Duodenal mucosa (tissue), 2 donors: ENCODE measurements around the gene MYO1B.

ENCODE experiments used
- H3K27ac ChIP-seq: one replicate; pipeline ENCODE4 v1.7.0; 2013; ENCODE audit warnings: low read depth, low read length
- H3K27me3 ChIP-seq, 2 donors: one replicate each; pipeline ENCODE4 v1.7.0; 2013; ENCODE audit warnings: low read length in 2 of 2, control low read depth in 1 of 2; ENCODE audit not compliant: insufficient read depth in 2 of 2, control insufficient read depth in 1 of 2
- H3K36me3 ChIP-seq, 2 donors: one replicate each; pipeline ENCODE4 v1.7.0; 2013; ENCODE audit warnings: low read length in 2 of 2, control low read depth in 1 of 2; ENCODE audit not compliant: insufficient read depth in 2 of 2, control insufficient read depth in 1 of 2
- H3K4me1 ChIP-seq, 2 donors: one replicate each; pipeline ENCODE4 v1.7.0; 2013; ENCODE audit warnings: low read length in 2 of 2, control low read depth in 1 of 2; ENCODE audit not compliant: insufficient read depth in 2 of 2, control insufficient read depth in 1 of 2
- H3K4me3 ChIP-seq, 2 donors: one replicate each; pipeline ENCODE4 v1.7.0; 2013; ENCODE audit warnings: low read length in 2 of 2, low read depth in 1 of 2
- H3K9ac ChIP-seq, 2 donors: one replicate each; pipeline ENCODE4 v1.7.0; 2013; ENCODE audit warnings: low read length in 2 of 2, low read depth in 1 of 2
- H3K9me3 ChIP-seq, 2 donors: one replicate each; pipeline ENCODE4 v1.7.0; 2013; ENCODE audit warnings: low read length in 2 of 2, control low read depth in 1 of 2; ENCODE audit not compliant: control insufficient read depth in 1 of 2

The MYO1B gene

GRCh38 chr2:191243154-191243553 is 2.0 kb upstream of the MYO1B start:
- no peak overlapping the region for H3K4me3 ChIP-seq
- no peaks in the 10 kb centered on the region for H3K9me3 ChIP-seq
- no peaks in the 10 kb centered on the region for H3K27me3 ChIP-seq
- H3K36me3 ChIP-seq: no peaks in the 10 kb centered on the region
- peaks cover 16 to 18% of the 10 kb centered on the region in 2 donors for H3K4me1 ChIP-seq
- no peak overlapping the region for H3K27ac ChIP-seq
- H3K9ac ChIP-seq: no peak overlapping the region

DNA sequence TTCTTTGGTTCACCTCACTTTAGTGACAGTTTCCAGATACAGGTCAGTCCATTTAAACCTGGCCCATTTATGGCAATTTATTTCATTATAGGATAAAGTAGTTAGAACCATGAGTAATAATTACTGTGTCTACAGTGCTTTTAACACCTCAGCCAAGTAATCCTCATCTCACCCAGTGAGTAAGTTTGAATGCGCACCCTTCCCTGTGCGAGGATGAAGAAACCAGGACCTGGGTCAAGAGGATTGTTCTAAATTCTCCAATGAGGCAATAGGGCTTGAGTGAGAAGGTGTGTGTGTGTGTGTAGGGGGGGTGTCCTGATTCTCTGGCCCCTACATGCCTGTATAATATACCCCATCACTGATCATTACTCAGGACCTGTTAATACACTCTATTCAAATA is 854 bp upstream of the MYO1B start:
- H3K9ac ChIP-seq: no peak overlapping the region
- no peak overlapping the region for H3K4me3 ChIP-seq

DNA sequence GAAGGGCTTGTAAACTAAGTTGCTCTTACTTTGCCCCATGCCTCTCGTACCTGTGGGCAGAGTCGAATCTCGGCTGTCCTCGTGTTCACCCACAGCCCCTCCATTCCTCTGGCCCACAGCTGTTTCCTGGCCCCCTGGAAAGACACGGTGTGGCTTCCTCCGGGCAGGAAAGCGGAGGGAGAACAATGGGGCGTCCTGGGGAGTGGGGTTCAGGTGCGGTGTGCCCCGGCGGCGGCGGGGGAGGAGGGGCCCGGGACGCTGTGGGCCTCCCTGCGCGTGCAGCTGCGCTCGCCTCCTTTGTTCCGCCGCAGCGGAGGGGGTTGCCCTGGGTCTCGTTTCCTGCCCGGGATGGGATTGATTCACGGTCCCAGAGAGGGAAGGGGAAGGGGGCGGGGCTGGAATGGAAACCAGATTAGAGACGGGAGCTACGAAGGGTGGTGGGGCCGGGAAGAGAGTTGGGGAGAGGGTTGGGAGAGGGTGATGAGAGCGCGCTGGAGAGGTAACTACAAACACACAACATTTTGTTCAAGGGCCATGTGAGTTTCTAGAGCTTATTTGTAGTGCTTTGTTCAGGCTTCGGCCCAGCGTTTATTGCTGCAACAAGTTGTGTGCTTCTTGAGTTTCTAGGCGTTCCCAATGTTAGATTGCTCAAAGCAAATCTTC is 796 bp downstream of the MYO1B start:
- Histone ChIP-seq H3K27ac (peak overlapping the region; percentile 62), H3K9ac (peak overlapping the region; percentile 63 to 75)

More for the DNA sequence above, 854 bp upstream of the MYO1B start:
- H3K36me3 ChIP-seq: no peaks in the 10 kb centered on the region
- H3K27ac ChIP-seq: no peak overlapping the region
- no peaks in the 10 kb centered on the region for H3K27me3 ChIP-seq
- peaks cover 18 to 29% of the 10 kb centered on the region in 2 donors for H3K4me1 ChIP-seq
- no peaks in the 10 kb centered on the region for H3K9me3 ChIP-seq

DNA sequence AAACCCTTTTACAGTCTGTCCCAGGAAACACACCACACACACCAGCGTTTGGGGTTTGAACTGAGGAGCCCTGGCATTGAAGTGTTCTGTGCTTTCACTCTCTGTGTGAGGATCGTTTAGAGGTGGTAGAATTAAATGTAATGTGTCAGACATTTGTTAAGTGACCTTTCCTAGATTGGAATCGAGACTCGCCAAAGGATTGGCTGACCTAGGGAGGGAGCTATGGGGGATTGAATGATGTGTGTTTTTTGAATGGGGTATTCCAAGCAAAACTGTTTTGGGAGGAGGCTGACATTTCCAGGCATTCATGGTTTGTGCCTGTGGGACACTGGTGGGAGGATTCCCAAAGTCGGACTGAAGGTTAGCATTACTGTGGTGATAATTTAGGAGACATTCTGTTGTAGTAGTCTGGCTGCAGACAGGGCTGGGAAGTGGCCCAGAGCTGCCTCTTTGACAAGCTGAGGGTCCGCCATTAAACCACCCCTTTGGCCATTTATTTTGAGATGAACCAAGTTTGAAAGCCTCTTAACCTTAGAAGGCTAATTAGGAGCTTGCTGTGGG is 1.7 kb downstream of the MYO1B start:
- Histone ChIP-seq H3K4me1 (peaks cover 18 to 35% of the 10 kb centered on the region in 2 donors), H3K36me3 (no peaks in the 10 kb centered on the region), H3K27me3 (no peaks in the 10 kb centered on the region), H3K9ac (peak overlapping the region in 1 of 2 donors; percentile 75), H3K9me3 (no peaks in the 10 kb centered on the region), H3K4me3 (peak overlapping the region; percentile 77 to 79), H3K27ac (peak overlapping the region; percentile 15)

More for the DNA sequence above, 796 bp downstream of the MYO1B start:
- H3K36me3 ChIP-seq: no peaks in the 10 kb centered on the region
- no peaks in the 10 kb centered on the region for H3K27me3 ChIP-seq
- no peaks in the 10 kb centered on the region for H3K9me3 ChIP-seq
- peak overlapping the region; percentile 77 to 79 for H3K4me3 ChIP-seq
- peaks cover 18 to 35% of the 10 kb centered on the region in 2 donors for H3K4me1 ChIP-seq

- H3K27me3 ChIP-seq: no peaks in the 10 kb centered on the region
- H3K36me3 ChIP-seq: no peaks in the 10 kb centered on the region
- H3K4me1 ChIP-seq: peaks cover 18 to 35% of the 10 kb centered on the region in 2 donors
- peak overlapping the region in 1 of 2 donors; percentile 18 for H3K4me3 ChIP-seq
- H3K27ac ChIP-seq: peak overlapping the region; percentile 8
- no peaks in the 10 kb centered on the region for H3K9me3 ChIP-seq
- peak overlapping the region in 1 of 2 donors; percentile 75 for H3K9ac ChIP-seq
These were observed 2.3 kb downstream of the MYO1B start for GRCh38 chr2:191247381-191248057.

DNA sequence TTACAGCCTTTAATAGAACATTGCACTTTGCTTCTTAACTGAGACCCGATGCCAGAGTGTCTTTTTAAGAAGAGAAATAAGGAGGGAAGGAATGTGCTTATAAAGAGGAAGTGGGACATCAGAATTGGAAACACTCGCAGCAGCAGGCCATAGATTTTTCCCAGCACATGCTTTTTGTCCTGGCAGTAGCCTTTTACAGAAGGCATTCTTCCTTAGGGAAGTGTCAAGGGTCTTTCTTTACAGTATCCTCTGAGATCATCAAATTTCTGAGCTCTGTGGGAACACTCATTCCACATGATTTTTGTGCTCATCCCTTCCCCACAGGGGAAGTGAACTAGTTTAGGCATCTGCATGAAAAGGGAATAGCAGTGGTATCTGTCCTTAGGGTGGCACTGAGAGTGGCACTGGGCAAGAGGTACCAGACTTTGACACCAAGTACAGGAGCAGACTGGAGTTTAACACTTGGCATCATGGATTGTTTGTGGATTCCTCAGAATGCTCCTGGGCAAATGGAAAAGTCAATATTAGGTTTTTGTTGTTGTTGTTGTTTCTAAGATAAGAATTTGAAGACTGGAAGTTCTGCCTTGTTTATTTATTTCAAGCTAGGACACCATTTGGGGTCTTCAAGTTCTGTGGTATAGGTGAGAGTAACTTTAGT is 4.1 kb downstream of the MYO1B start:
- no peak overlapping the region for H3K4me3 ChIP-seq
- H3K27ac ChIP-seq: no peak overlapping the region
- H3K36me3 ChIP-seq: no peaks in the 10 kb centered on the region
- H3K9ac ChIP-seq: no peak overlapping the region
- peaks cover 18 to 35% of the 10 kb centered on the region in 2 donors for H3K4me1 ChIP-seq
- no peaks in the 10 kb centered on the region for H3K9me3 ChIP-seq
- no peaks in the 10 kb centered on the region for H3K27me3 ChIP-seq

DNA sequence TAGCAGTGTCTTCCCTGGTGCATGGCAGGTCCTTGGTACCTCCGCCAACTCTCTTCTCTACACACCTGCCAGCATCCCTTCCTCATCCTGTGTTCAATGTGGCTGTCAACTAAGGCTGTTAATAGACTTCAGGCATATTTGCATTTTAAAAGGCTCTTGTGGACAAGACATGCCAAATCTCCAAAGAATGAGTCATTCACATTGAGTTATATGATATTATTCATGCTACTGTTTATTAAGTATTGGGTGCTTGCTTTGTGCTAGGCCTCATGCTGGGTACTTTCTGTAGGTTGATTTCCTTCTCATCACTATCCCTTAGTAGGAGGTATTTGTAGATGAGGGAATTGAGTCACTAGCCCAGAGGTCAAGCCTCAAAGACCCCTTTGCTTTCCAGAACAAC is 5.2 kb downstream of the MYO1B start:
- Histone ChIP-seq H3K4me1 (peaks cover 18 to 35% of the 10 kb centered on the region in 2 donors), H3K9ac (no peak overlapping the region), H3K27me3 (no peaks in the 10 kb centered on the region), H3K4me3 (no peak overlapping the region), H3K9me3 (no peaks in the 10 kb centered on the region), H3K36me3 (no peaks in the 10 kb centered on the region), H3K27ac (no peak overlapping the region)

GRCh38 chr2:191250986-191251385 is 5.8 kb downstream of the MYO1B start:
- H3K4me1 ChIP-seq: peaks cover 18 to 35% of the 10 kb centered on the region in 2 donors
- H3K4me3 ChIP-seq: no peak overlapping the region
- H3K9ac ChIP-seq: no peak overlapping the region
- H3K27ac ChIP-seq: no peak overlapping the region
- H3K27me3 ChIP-seq: no peaks in the 10 kb centered on the region
- H3K36me3 ChIP-seq: no peaks in the 10 kb centered on the region
- H3K9me3 ChIP-seq: no peaks in the 10 kb centered on the region

DNA sequence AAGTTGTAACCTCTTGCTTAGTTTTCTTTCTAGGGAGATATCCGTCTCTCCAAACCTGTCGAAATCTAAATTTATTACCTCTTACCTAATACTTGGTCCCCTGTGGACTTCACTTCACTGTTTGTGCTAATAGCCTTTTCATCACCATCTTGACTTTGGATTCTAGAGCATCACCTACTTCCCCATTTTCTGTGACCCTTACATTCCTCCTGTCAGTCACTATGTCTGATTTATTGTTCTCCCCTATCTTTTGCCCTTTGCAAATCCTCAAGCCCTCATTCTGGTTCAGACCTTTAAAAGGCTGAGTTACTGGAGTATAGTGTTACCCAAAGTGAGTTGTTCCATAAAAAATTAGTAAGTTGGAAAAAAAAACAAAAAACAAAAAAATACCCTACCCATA is 7.5 kb downstream of the MYO1B start:
- H3K4me1 ChIP-seq: peaks cover 6 to 21% of the 10 kb centered on the region in 2 donors
- H3K27me3 ChIP-seq: no peaks in the 10 kb centered on the region
- H3K9ac ChIP-seq: no peak overlapping the region
- H3K9me3 ChIP-seq: no peaks in the 10 kb centered on the region
- H3K36me3 ChIP-seq: no peaks in the 10 kb centered on the region
- no peak overlapping the region for H3K27ac ChIP-seq
- H3K4me3 ChIP-seq: no peak overlapping the region

DNA sequence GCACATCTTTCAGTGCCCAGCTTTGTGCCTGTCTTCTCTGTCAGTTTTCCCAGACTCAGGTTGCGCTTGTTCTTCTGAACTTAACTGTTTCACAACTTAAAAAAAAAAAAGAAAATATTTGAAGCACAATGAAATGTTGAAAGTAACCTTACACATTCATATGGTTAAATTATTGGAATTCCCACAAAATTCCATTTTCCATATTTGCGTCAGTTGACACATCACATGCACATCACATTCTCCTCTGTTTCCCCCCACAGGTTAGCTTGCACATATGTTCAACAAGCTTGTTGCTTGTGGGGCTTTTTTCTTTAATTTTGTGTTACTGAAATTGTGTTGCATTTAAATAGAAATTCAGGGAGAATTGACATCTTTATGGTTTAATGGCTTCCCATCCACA is 8.3 kb downstream of the MYO1B start:
- no peaks in the 10 kb centered on the region for H3K9me3 ChIP-seq
- H3K27me3 ChIP-seq: no peaks in the 10 kb centered on the region
- no peak overlapping the region for H3K4me3 ChIP-seq
- no peaks in the 10 kb centered on the region for H3K36me3 ChIP-seq
- H3K27ac ChIP-seq: no peak overlapping the region
- peaks cover 0 to 14% of the 10 kb centered on the region in 2 donors for H3K4me1 ChIP-seq
- H3K9ac ChIP-seq: no peak overlapping the region
